CD4-positive, alpha-beta T cell (primary cell): Measurements from ENCODE around the gene TTLL3. TPM values are rescaled to one million over a fixed set of nuclear protein-coding genes. Genes with fewer than 3 reads are reported as not detected.
A peak's percentile ranks its signal among the peaks of the same experiment; 100 is the strongest.
"Not testable (repeated sequence)": the region's sequence is repeated elsewhere in the genome, so short reads cannot be mapped to it uniquely, and the experiment has no call there.

Source experiments
- ATAC-seq: fragments of 200-7000 bp; cut with Tn5 transposase; one replicate; pipeline ENCODE4 v1.10.0; 2022; ENCODE audit warnings: mild to moderate bottlenecking; ENCODE audit not compliant: poor library complexity
- CTCF ChIA-PET: fragments of 350-600 bp; sonication (Branson Sonifier 250); formaldehyde crosslinking; loops from one replicate; lab custom pipeline; 2021; ENCODE audit warnings: antibody characterized with exemption, inconsistent platforms; lab: Charles Lee
- POLR2A ChIA-PET: fragments of 350-600 bp; sonication (Branson Sonifier 250); formaldehyde crosslinking; loops from one replicate; lab custom pipeline; 2021; ENCODE audit warnings: antibody characterized with exemption, inconsistent platforms; lab: Charles Lee
- DNase-seq, 14 experiments: peaks; one replicate each; pipeline ENCODE4 v3.0.0-alpha.2; 2013 to 2020; ENCODE audit warnings: mixed read lengths in 2 of 14
- H3K27ac ChIP-seq, 2 donors: one replicate each; pipeline versions ENCODE4 v1.5.1 to v1.7.0; 2013; ENCODE audit warnings: low read length in 2 of 2, low read depth in 1 of 2, mild to moderate bottlenecking in 1 of 2
- H3K27me3 ChIP-seq, 2 experiments: 1 replicate in 1 of 2; 2 replicates in 1 of 2; pipeline versions ENCODE4 v1.6.1 to v1.7.0; 2013; ENCODE audit warnings: low read length in 2 of 2, control low read depth in 1 of 2, mild to moderate bottlenecking in 1 of 2, moderate library complexity in 1 of 2; ENCODE audit not compliant: insufficient read depth in 2 of 2, control insufficient read depth in 1 of 2
- H3K36me3 ChIP-seq: one replicate; pipeline ENCODE4 v1.6.1; 2013; ENCODE audit warnings: low read length, control low read depth; ENCODE audit not compliant: insufficient read depth
- H3K4me1 ChIP-seq: one replicate; pipeline ENCODE4 v1.6.1; 2013; ENCODE audit warnings: low read length, control low read depth; ENCODE audit not compliant: insufficient read depth
- H3K4me3 ChIP-seq: one replicate; pipeline ENCODE4 v1.5.1; 2013; ENCODE audit warnings: mild to moderate bottlenecking, low read length, moderate library complexity
- H3K9me3 ChIP-seq, 2 experiments: 1 replicate in 1 of 2; 2 replicates in 1 of 2; pipeline versions ENCODE4 v1.6.1 to v1.7.0; 2013; ENCODE audit warnings: low read length in 2 of 2, mild to moderate bottlenecking in 2 of 2, control low read depth in 1 of 2, moderate library complexity in 1 of 2; ENCODE audit not compliant: control insufficient read depth in 1 of 2, insufficient read depth in 1 of 2
- H3K27ac Mint-ChIP-seq: one replicate; pipeline ENCODE4 v1.8.0; 2020; ENCODE audit warnings: mixed read lengths
- H3K27me3 Mint-ChIP-seq: one replicate; pipeline ENCODE4 v1.8.0; 2021; ENCODE audit warnings: mixed read lengths
- H3K36me3 Mint-ChIP-seq: one replicate; pipeline ENCODE4 v1.8.0; 2021; ENCODE audit warnings: low read depth, mixed read lengths
- H3K4me1 Mint-ChIP-seq: one replicate; pipeline ENCODE4 v1.8.0; 2021; ENCODE audit warnings: low read depth, mixed read lengths
- H3K4me3 Mint-ChIP-seq: one replicate; pipeline ENCODE4 v1.8.0; 2020; ENCODE audit warnings: mild to moderate bottlenecking, mixed read lengths
- H3K9me3 Mint-ChIP-seq: one replicate; pipeline ENCODE4 v1.8.0; 2020; ENCODE audit warnings: mixed read lengths
- CTCF ChIP-seq: fragments of 200-600 bp; IDR thresholded peaks from one replicate; pipeline ENCODE4 v1.8.0; 2022; ENCODE audit warnings: antibody characterized with exemption, mild to moderate bottlenecking
- intact Hi-C, 2 experiments: fragments of 100-400 bp; cut with DNase I in 1 of 2; cut with micrococcal nuclease in 1 of 2; formaldehyde crosslinking; loops; one replicate each; pipeline versions ENCODE4 v1.15.1 to v1.9.0; 2023 to 2025; cut with DNase I, micrococcal nuclease
- total RNA-seq, 174 experiments: library from RNA in 2 of 174; stranded (reverse) in 2 of 174; gene quantifications; one replicate each; pipeline ENCODE4 v1.2.3 and lab custom pipeline; 2021 to 2026

The TTLL3 gene
- total RNA-seq, 2 experiments from 2014 or later = 50.5 to 58.6 TPM

- H3K27ac Mint-ChIP-seq = peak within 1 kb of the TSS; percentile 16
- POLR2A ChIA-PET = interaction anchor here (0.6 to 2.7 kb wide), 5 partner anchors 11 to 267 kb away, joined by 3 to 11 read pairs (median 6); partner anchors contain the start of genes ARPC4, OGG1 and TADA3
- no peaks in the 10 kb centered on the region for H3K27me3 Mint-ChIP-seq
- ATAC-seq (peak; percentile 97), DNase-seq (peak; percentile 28 to 71 (median 48))
- Histone ChIP-seq H3K27ac (no peak within 1 kb of the TSS), H3K36me3 (no peaks in the 10 kb centered on the region), H3K27me3 (no peaks in the 10 kb centered on the region), H3K9me3 (no peaks in the 10 kb centered on the region), H3K4me1 (peaks cover 29% of the 10 kb centered on the region), H3K4me3 (peak within 1 kb of the TSS; percentile 53)
- intact Hi-C loops = loop anchor here in 1 of 2 experiments (1.0 kb wide), 1 partner anchor 9 kb away; no protein-coding TSS in a partner anchor
- TF ChIP-seq CTCF = no peak
- CTCF ChIA-PET = no interaction called here
- H3K36me3 Mint-ChIP-seq = no peaks in the 10 kb centered on the region
- peaks cover 18% of the 10 kb centered on the region for H3K4me1 Mint-ChIP-seq
- H3K9me3 Mint-ChIP-seq = no peaks in the 10 kb centered on the region
- peak within 1 kb of the TSS; percentile 35 for H3K4me3 Mint-ChIP-seq
Measured at GRCh38 chr3:9769426-9770275, 40.4 kb upstream of the TTLL3 start, which contains the start of gene CAMK1. CAMK1 (minus strand) TSS chr3:9769947; CDS start chr3:9767749, 2,198 bp downstream.

GRCh38 chr3:9770276-9770812 is 39.7 kb upstream of the TTLL3 start:
- no peak overlapping the region for H3K27ac Mint-ChIP-seq
- H3K4me3 Mint-ChIP-seq = peak overlapping the region; percentile 35
- H3K9me3 ChIP-seq = no peaks in the 10 kb centered on the region
- H3K36me3 ChIP-seq = no peaks in the 10 kb centered on the region
- H3K9me3 Mint-ChIP-seq = no peaks in the 10 kb centered on the region
- ChIA-PET POLR2A (interaction anchor here (0.6 to 2.7 kb wide), 5 partner anchors 10 to 266 kb away, joined by 3 to 11 read pairs (median 6); partner anchors contain the start of genes ARPC4, OGG1 and TADA3), CTCF (no interaction called here)
- DNase-seq = no peak
- H3K27me3 Mint-ChIP-seq = no peaks in the 10 kb centered on the region
- TF ChIP-seq CTCF = no peak
- peak overlapping the region; percentile 53 for H3K4me3 ChIP-seq
- intact Hi-C loops = loop anchor here in 1 of 2 experiments (1.0 kb wide), 1 partner anchor 10 kb away; no protein-coding TSS in a partner anchor
- peaks cover 29% of the 10 kb centered on the region for H3K4me1 ChIP-seq
- no peak overlapping the region for H3K27ac ChIP-seq
- no peak for ATAC-seq
- no peaks in the 10 kb centered on the region for H3K36me3 Mint-ChIP-seq
- no peaks in the 10 kb centered on the region for H3K27me3 ChIP-seq
- H3K4me1 Mint-ChIP-seq = peaks cover 18% of the 10 kb centered on the region

- ChIA-PET CTCF (interaction anchor here (0.7 kb wide), 1 partner anchor 14 kb away, joined by 3 read pairs; no protein-coding TSS in a partner anchor), POLR2A (interaction anchor here (0.8 to 2.7 kb wide), 3 partner anchors 9 to 22 kb away, joined by 3 to 11 read pairs (median 7); partner anchors contain the start of genes ARPC4 and TADA3)
- intact Hi-C loops = not testable (repeated sequence)
Measured at GRCh38 chr3:9771007-9771406, 39.1 kb upstream of the TTLL3 start.

More at GRCh38 chr3:9771007-9771406, 39.1 kb upstream of the TTLL3 start:
- Mint-ChIP-seq H3K4me1 (peaks cover 18% of the 10 kb centered on the region), H3K4me3 (peak overlapping the region; percentile 49)
- DNase-seq, H3K27me3 ChIP-seq, H3K36me3 ChIP-seq, H3K9me3 Mint-ChIP-seq, H3K27ac ChIP-seq, ATAC-seq, H3K9me3 ChIP-seq, H3K27ac Mint-ChIP-seq, H3K36me3 Mint-ChIP-seq, H3K4me3 ChIP-seq, H3K27me3 Mint-ChIP-seq: not testable (repeated sequence)
- H3K4me1 ChIP-seq = peaks cover 29% of the 10 kb centered on the region
